Activated CD4-positive, alpha-beta T cell treated with anti-CD3 and anti-CD28 coated beads for 36 hours (primary cell): ENCODE results near the gene ETFB. TPM values are rescaled to one million over a fixed set of nuclear protein-coding genes. Genes with fewer than 3 reads are reported as not detected.
A peak's percentile ranks its signal among the peaks of the same experiment; 100 is the strongest.
"Not testable (repeated sequence)": the region's sequence is repeated elsewhere in the genome, so short reads cannot be mapped to it uniquely, and the experiment has no call there.

Source experiments
- ATAC-seq: fragments of 200-7000 bp; cut with Tn5 transposase; one replicate; pipeline ENCODE4 v1.10.0; 2021; ENCODE audit warnings: mild to moderate bottlenecking, moderate library complexity
- CTCF ChIA-PET: fragments of 350-600 bp; sonication (Branson Sonifier 250); formaldehyde crosslinking; loops from one replicate; lab custom pipeline; 2021; ENCODE audit warnings: antibody characterized with exemption; lab: Charles Lee
- POLR2A ChIA-PET: fragments of 350-600 bp; sonication (Branson Sonifier 250); formaldehyde crosslinking; loops from one replicate; lab custom pipeline; 2021; ENCODE audit warnings: antibody characterized with exemption, inconsistent platforms; lab: Charles Lee
- DNase-seq: peaks from one replicate; pipeline ENCODE4 v3.0.0-alpha.2; 2020
- H3K27ac Mint-ChIP-seq: one replicate; pipeline ENCODE4 v1.8.0; 2021; ENCODE audit warnings: mixed read lengths
- H3K27me3 Mint-ChIP-seq: one replicate; pipeline ENCODE4 v1.8.0; 2021; ENCODE audit warnings: mixed read lengths
- H3K36me3 Mint-ChIP-seq: one replicate; pipeline ENCODE4 v1.8.0; 2021; ENCODE audit warnings: low read depth, mixed read lengths
- H3K4me1 Mint-ChIP-seq: one replicate; pipeline ENCODE4 v1.8.0; 2021; ENCODE audit warnings: mixed read lengths
- H3K4me3 Mint-ChIP-seq: one replicate; pipeline ENCODE4 v1.8.0; 2021; ENCODE audit warnings: mild to moderate bottlenecking, moderate library complexity, mixed read lengths
- H3K9me3 Mint-ChIP-seq: one replicate; pipeline ENCODE4 v1.8.0; 2021; ENCODE audit warnings: low read depth, mixed read lengths
- intact Hi-C, 2 experiments: fragments of 100-400 bp; cut with DNase I in 1 of 2; cut with micrococcal nuclease in 1 of 2; formaldehyde crosslinking; loops; one replicate each; pipeline versions ENCODE4 v1.14.2 to v1.15.1; 2022 to 2024; cut with DNase I, micrococcal nuclease
- total RNA-seq, 2 experiments: library from RNA; stranded (reverse); gene quantifications; one replicate each; pipeline ENCODE4 v1.2.3, GENCODE V29; 2021

Gene ETFB
- 100 to 1,000 TPM; 108 to 172 TPM for total RNA-seq

- CTCF ChIA-PET, result interaction anchor here (0.6 to 1.2 kb wide), 4 partner anchors 19 to 662 kb away, joined by 3 to 5 read pairs (median 4); partner anchors contain the start of gene ZNF614
- Mint-ChIP-seq H3K36me3 (peaks cover 26% of the 10 kb centered on the region), H3K9me3 (no peaks in the 10 kb centered on the region), H3K27ac (peak within 1 kb of the TSS; percentile 97), H3K27me3 (no peaks in the 10 kb centered on the region), H3K4me1 (peaks cover 51% of the 10 kb centered on the region), H3K4me3 (peak within 1 kb of the TSS; percentile 90)
- no peak for DNase-seq
- POLR2A ChIA-PET, result interaction anchor here (1.6 kb wide), 1 partner anchor 30 kb away, joined by 9 read pairs; no protein-coding TSS in a partner anchor
- intact Hi-C loops, result loop anchor here in 1 of 2 experiments (1.0 to 2.0 kb wide), 2 partner anchors 338 to 561 kb away; no protein-coding TSS in a partner anchor
- no peak for ATAC-seq
These were observed at the start of gene ETFB for GRCh38 chr19:51365965-51366388. Gene ETFB (minus strand): TSS chr19:51366388. CDS start chr19:51366326, 62 bp downstream.

GRCh38 chr19:51415187-51415586 is 49.0 kb upstream of the ETFB start:
- ATAC-seq (no peak), DNase-seq (no peak)
- no peaks in the 10 kb centered on the region for H3K36me3 Mint-ChIP-seq
- ChIA-PET POLR2A (no interaction called here), CTCF (no interaction called here)
- H3K27me3 Mint-ChIP-seq, result peaks cover 16% of the 10 kb centered on the region
- no peaks in the 10 kb centered on the region for H3K9me3 Mint-ChIP-seq
- no peak overlapping the region for H3K27ac Mint-ChIP-seq
- no peak overlapping the region for H3K4me3 Mint-ChIP-seq
- intact Hi-C loops, result no loop called here
- peaks cover 21% of the 10 kb centered on the region for H3K4me1 Mint-ChIP-seq

- H3K4me1 Mint-ChIP-seq, result peaks cover 4% of the 10 kb centered on the region
- POLR2A ChIA-PET, result no interaction called here
- intact Hi-C loops, result no loop called here
- H3K36me3 Mint-ChIP-seq, result no peaks in the 10 kb centered on the region
- H3K4me3 Mint-ChIP-seq, result no peak overlapping the region
- H3K9me3 Mint-ChIP-seq, result no peaks in the 10 kb centered on the region
- CTCF ChIA-PET, result no interaction called here
- H3K27ac Mint-ChIP-seq, result no peak overlapping the region
- H3K27me3 Mint-ChIP-seq, result no peaks in the 10 kb centered on the region
- DNase-seq (no peak), ATAC-seq (no peak)
These were observed 45.0 kb upstream of the ETFB start for GRCh38 chr19:51410950-51411748.

- ChIA-PET CTCF (interaction anchor here (0.6 to 2.3 kb wide), 12 partner anchors 9 to 249 kb away, joined by 3 to 8 read pairs (median 4); no protein-coding TSS in a partner anchor), POLR2A (no interaction called here)
- intact Hi-C loops, result loop anchor here in 1 of 2 experiments (1.0 kb wide), 1 partner anchor 68 kb away; no protein-coding TSS in a partner anchor
- ATAC-seq, result peak; percentile 89
- Mint-ChIP-seq H3K4me3 (no peak overlapping the region), H3K27ac (no peak overlapping the region), H3K27me3 (no peaks in the 10 kb centered on the region), H3K9me3 (no peaks in the 10 kb centered on the region), H3K4me1 (peaks cover 4% of the 10 kb centered on the region), H3K36me3 (peaks cover 16% of the 10 kb centered on the region)
- peak; percentile 53 for DNase-seq
These were observed 41.4 kb upstream of the ETFB start for GRCh38 chr19:51407511-51408131.

GRCh38 chr19:51402117-51402516 is 35.9 kb upstream of the ETFB start:
- peaks cover 38% of the 10 kb centered on the region for H3K36me3 Mint-ChIP-seq
- ChIA-PET POLR2A (no interaction called here), CTCF (no interaction called here)
- H3K4me3 Mint-ChIP-seq, result no peak overlapping the region
- DNase-seq, result no peak
- peaks cover 12% of the 10 kb centered on the region for H3K9me3 Mint-ChIP-seq
- no peaks in the 10 kb centered on the region for H3K27me3 Mint-ChIP-seq
- H3K4me1 Mint-ChIP-seq, result peaks cover 9% of the 10 kb centered on the region
- H3K27ac Mint-ChIP-seq, result no peak overlapping the region
- no peak for ATAC-seq
- intact Hi-C loops, result no loop called here

GRCh38 chr19:51399936-51400335 is 33.7 kb upstream of the ETFB start:
- peaks cover 12% of the 10 kb centered on the region for H3K9me3 Mint-ChIP-seq
- CTCF ChIA-PET, result interaction anchor here (1.4 to 5.2 kb wide), 4 partner anchors 18 to 60 kb away, joined by 4 to 26 read pairs (median 11); partner anchors contain the start of gene SIGLEC10
- not testable (repeated sequence) for H3K4me3 Mint-ChIP-seq

GRCh38 chr19:51399231-51399630 is 33.0 kb upstream of the ETFB start:
- ATAC-seq, result no peak
- no peak overlapping the region for H3K4me3 Mint-ChIP-seq
- no peaks in the 10 kb centered on the region for H3K27me3 Mint-ChIP-seq
- ChIA-PET CTCF (interaction anchor here (1.2 to 5.2 kb wide), 9 partner anchors 8 to 486 kb away, joined by 3 to 26 read pairs (median 6); partner anchors contain the start of gene SIGLEC10), POLR2A (no interaction called here)
- no peak for DNase-seq
- intact Hi-C loops, result loop anchor here in 1 of 2 experiments (10.0 kb wide), 1 partner anchor 584 kb away; no protein-coding TSS in a partner anchor
- peaks cover 51% of the 10 kb centered on the region for H3K36me3 Mint-ChIP-seq
- H3K9me3 Mint-ChIP-seq, result peaks cover 12% of the 10 kb centered on the region
- H3K4me1 Mint-ChIP-seq, result peaks cover 24% of the 10 kb centered on the region
- no peak overlapping the region for H3K27ac Mint-ChIP-seq

More at GRCh38 chr19:51399936-51400335, 33.7 kb upstream of the ETFB start:
- DNase-seq, ATAC-seq, POLR2A ChIA-PET, H3K27ac Mint-ChIP-seq, H3K27me3 Mint-ChIP-seq: not testable (repeated sequence)
- peaks cover 48% of the 10 kb centered on the region for H3K36me3 Mint-ChIP-seq
- intact Hi-C loops, result loop anchor here in 1 of 2 experiments (10.0 kb wide), 1 partner anchor 585 kb away; no protein-coding TSS in a partner anchor
- H3K4me1 Mint-ChIP-seq, result peaks cover 22% of the 10 kb centered on the region

- Mint-ChIP-seq H3K27ac (no peak overlapping the region), H3K4me1 (peaks cover 30% of the 10 kb centered on the region), H3K36me3 (peaks cover 44% of the 10 kb centered on the region), H3K27me3 (no peaks in the 10 kb centered on the region), H3K9me3 (peaks cover 12% of the 10 kb centered on the region), H3K4me3 (no peak overlapping the region)
- ChIA-PET CTCF (interaction anchor here (0.7 to 5.2 kb wide), 16 partner anchors 9 to 487 kb away, joined by 3 to 26 read pairs (median 4); partner anchors contain the start of gene SIGLEC10), POLR2A (no interaction called here)
- ATAC-seq (no peak), DNase-seq (no peak)
- intact Hi-C loops, result loop anchor here in 1 of 2 experiments (1.0 to 10.0 kb wide), 2 partner anchors 259 to 583 kb away; no protein-coding TSS in a partner anchor
These were observed 32.0 kb upstream of the ETFB start for GRCh38 chr19:51398096-51398704.

- H3K27ac Mint-ChIP-seq, H3K27me3 Mint-ChIP-seq, DNase-seq, ATAC-seq, POLR2A ChIA-PET, H3K4me3 Mint-ChIP-seq: not testable (repeated sequence)
- Mint-ChIP-seq H3K36me3 (peaks cover 38% of the 10 kb centered on the region), H3K9me3 (peaks cover 11% of the 10 kb centered on the region), H3K4me1 (peaks cover 37% of the 10 kb centered on the region)
- CTCF ChIA-PET, result interaction anchor here (0.6 to 5.2 kb wide), 15 partner anchors 20 to 257 kb away, joined by 3 to 26 read pairs (median 3); partner anchors contain the start of genes NKG7 and SIGLEC10
- intact Hi-C loops, result loop anchor here in 1 of 2 experiments (10.0 kb wide), 1 partner anchor 583 kb away; no protein-coding TSS in a partner anchor
These were observed 31.3 kb upstream of the ETFB start for GRCh38 chr19:51397453-51397852.

- intact Hi-C loops, result loop anchor here in 1 of 2 experiments (10.0 kb wide), 1 partner anchor 581 kb away; no protein-coding TSS in a partner anchor
- peak overlapping the region; percentile 47 for H3K27ac Mint-ChIP-seq
- no peak for DNase-seq
- ChIA-PET POLR2A (interaction anchor here (0.7 to 1.2 kb wide), 3 partner anchors 30 to 1184 kb away, joined by 3 to 9 read pairs (median 5); partner anchors contain the start of gene ETFB), CTCF (interaction anchor here (0.7 to 5.2 kb wide), 10 partner anchors 11 to 265 kb away, joined by 3 to 26 read pairs (median 4); no protein-coding TSS in a partner anchor)
- H3K9me3 Mint-ChIP-seq, result peaks cover 2% of the 10 kb centered on the region
- H3K36me3 Mint-ChIP-seq, result peaks cover 29% of the 10 kb centered on the region
- ATAC-seq, result no peak
- peaks cover 41% of the 10 kb centered on the region for H3K4me1 Mint-ChIP-seq
- peak overlapping the region; percentile 91 for H3K4me3 Mint-ChIP-seq
- H3K27me3 Mint-ChIP-seq, result no peaks in the 10 kb centered on the region
These were observed 30.0 kb upstream of the ETFB start for GRCh38 chr19:51396175-51396574.
